HepG2 (cell line): ENCODE data around the gene AMOT. TPM values are rescaled to one million over a fixed set of nuclear protein-coding genes. Genes with fewer than 3 reads are reported as not detected.

Source experiments
- ATAC-seq: fragments of 200-7000 bp; cut with Tn5 transposase; 3 replicates; pipeline ENCODE4 v1.9.1; 2020; ENCODE audit warnings: mild to moderate bottlenecking, moderate library complexity
- BruUV-seq: library from RNA; stranded (reverse); fragments of 400-500 nt; replicated peaks from 2 replicates; lab custom pipeline; 2021; lab: Mats Ljungman, UMichigan
- CTCF ChIA-PET: fragments of 300-600 bp; formaldehyde crosslinking; extraction: SDS; loops from one replicate; lab custom pipeline; 2021; ENCODE audit warnings: low total read pairs, inconsistent platforms, low intra/inter-chr PET ratio; lab: Yijun Ruan, JAX
- POLR2A ChIA-PET: fragments of 350-600 bp; sonication (Branson Sonifier 250); formaldehyde crosslinking; loops from one replicate; lab custom pipeline; 2020; ENCODE audit warnings: antibody characterized with exemption, inconsistent platforms; lab: Yijun Ruan, JAX
- DNase-seq: peaks from one replicate; pipeline ENCODE4 v3.0.0-alpha.2; 2015; ENCODE audit warnings: low spot score
- FAIRE-seq: peaks from 3 replicates; lab custom pipeline; 2011; peaks lifted over from hg19 to GRCh38; lab: Jason Lieb, UNC
- H2AFZ ChIP-seq: one replicate; pipeline ENCODE4 v1.6.1; 2011; ENCODE audit warnings: low read length, inconsistent platforms
- H3K27ac ChIP-seq: fragments of 300-600 bp; 3 replicates; pipeline ENCODE4 v1.8.0; 2011; ENCODE audit warnings: mixed run types, mild to moderate bottlenecking, mixed read lengths, low read length, inconsistent platforms; ENCODE audit not compliant: insufficient read depth; ENCODE audit errors: extremely low read length
- H3K27me3 ChIP-seq, 2 experiments: fragments of 200-600 bp in 1 of 2; 2 replicates in 1 of 2; 3 replicates in 1 of 2; pipeline versions ENCODE4 v1.6.0 to v1.8.0; 2011; ENCODE audit warnings: low read length in 2 of 2, mild to moderate bottlenecking in 2 of 2, moderate library complexity in 2 of 2, inconsistent platforms in 1 of 2; ENCODE audit not compliant: insufficient read depth in 2 of 2, control insufficient read depth in 1 of 2
- H3K36me3 ChIP-seq, 2 experiments: fragments of 200-600 bp in 1 of 2; replicated peaks in 1 of 2; 2 replicates in 1 of 2; 3 replicates in 1 of 2; pipeline versions ENCODE4 v1.5.1 to v1.8.0; 2011; ENCODE audit warnings: low read length in 2 of 2, inconsistent platforms in 1 of 2; ENCODE audit not compliant: insufficient read depth in 2 of 2, control insufficient read depth in 1 of 2
- H3K4me1 ChIP-seq: 2 replicates; pipeline ENCODE4 v1.5.1; 2012; ENCODE audit warnings: low read length, inconsistent platforms; ENCODE audit not compliant: insufficient read depth
- H3K4me2 ChIP-seq: 2 replicates; pipeline ENCODE4 v1.6.0; 2011; ENCODE audit warnings: low read depth, low read length, inconsistent platforms
- H3K4me3 ChIP-seq, 3 experiments: fragments of 200-600 bp in 1 of 3; sonication (generic), shearing (Covaris generic) in 1 of 3; replicated peaks in 1 of 3; 2 replicates each; pipeline ENCODE4 v1.5.1; 2011 to 2016; ENCODE audit warnings: low read length in 3 of 3, inconsistent platforms in 2 of 3, low read depth in 2 of 3, mild to moderate bottlenecking in 2 of 3, control low read depth in 1 of 3, mixed read lengths in 1 of 3; ENCODE audit not compliant: insufficient read depth in 1 of 3
- H3K79me2 ChIP-seq: one replicate; pipeline ENCODE4 v1.6.1; 2011; ENCODE audit warnings: low read length, inconsistent platforms; ENCODE audit not compliant: insufficient read depth
- H3K9ac ChIP-seq: 2 replicates; pipeline ENCODE4 v1.6.0; 2011; ENCODE audit warnings: mild to moderate bottlenecking, low read depth, low read length, inconsistent platforms; ENCODE audit not compliant: insufficient read depth
- H3K9me3 ChIP-seq: 2 replicates; pipeline ENCODE4 v1.5.1; 2012; ENCODE audit warnings: mild to moderate bottlenecking, low read length
- H4K20me1 ChIP-seq: 2 replicates; pipeline ENCODE4 v1.6.0; 2011; ENCODE audit warnings: inconsistent platforms, mild to moderate bottlenecking, low read length, moderate library complexity; ENCODE audit not compliant: insufficient read depth
- AHR ChIP-seq: IDR thresholded peaks from 2 replicates; pipeline ENCODE4 v1.6.1; 2018; ENCODE audit warnings: missing genetic modification reagents, missing compliant biosample characterization
- HOXA3 ChIP-seq: sonication (generic); formaldehyde crosslinking; IDR thresholded peaks from 2 replicates; pipeline ENCODE4 v1.5.0; 2020; ENCODE audit warnings: missing genetic modification reagents
- HOXD1 ChIP-seq: sonication (generic); formaldehyde crosslinking; IDR thresholded peaks from 2 replicates; pipeline ENCODE4 v1.5.0; 2020; ENCODE audit warnings: missing genetic modification reagents
- MBD4 ChIP-seq: IDR thresholded peaks from 2 replicates; pipeline ENCODE4 v1.6.1; 2012; ENCODE audit warnings: low read length, inconsistent platforms, borderline replicate concordance
- NCOA1 ChIP-seq: sonication (generic); formaldehyde crosslinking; IDR thresholded peaks from 2 replicates; pipeline ENCODE4 v1.9.0; 2021; ENCODE audit warnings: missing genetic modification reagents
- PBX3 ChIP-seq: sonication (generic); formaldehyde crosslinking; IDR thresholded peaks from 2 replicates; pipeline ENCODE4 v1.8.1; 2023; ENCODE audit warnings: missing genetic modification reagents, inconsistent platforms, borderline replicate concordance
- PHF21A ChIP-seq: sonication (generic); formaldehyde crosslinking; IDR thresholded peaks from 2 replicates; pipeline ENCODE4 v1.5.0; 2020; ENCODE audit warnings: mild to moderate bottlenecking, missing genetic modification reagents
- RBFOX2 ChIP-seq: fragments of 200-400 bp; formaldehyde crosslinking; IDR thresholded peaks from 2 replicates; pipeline ENCODE4 v1.6.1; 2017; ENCODE audit warnings: low read depth, mild to moderate bottlenecking, low read length
- RBM39 ChIP-seq: fragments of 200-400 bp; formaldehyde crosslinking; IDR thresholded peaks from one replicate; pipeline ENCODE4 v1.6.1; 2018; ENCODE audit warnings: antibody characterized with exemption, mild to moderate bottlenecking, low read depth, low read length; ENCODE audit not compliant: poor library complexity, severe bottlenecking
- SMARCE1 ChIP-seq: fragments of 450-650 bp; IDR thresholded peaks from 2 replicates; pipeline ENCODE4 v1.6.1; 2017; ENCODE audit warnings: borderline replicate concordance
- ZNF232 ChIP-seq: sonication (generic); formaldehyde crosslinking; IDR thresholded peaks from 2 replicates; pipeline ENCODE4 v1.4.0; 2020; ENCODE audit warnings: missing genetic modification reagents, borderline replicate concordance
- ZNF24 ChIP-seq: fragments of 450-650 bp; IDR thresholded peaks from 2 replicates; pipeline ENCODE4 v1.6.1; 2017; ENCODE audit warnings: antibody characterized with exemption, mild to moderate bottlenecking
- ZNF317 ChIP-seq: sonication (generic); formaldehyde crosslinking; IDR thresholded peaks from 2 replicates; pipeline ENCODE4 v1.5.0; 2020; ENCODE audit warnings: mild to moderate bottlenecking, missing genetic modification reagents
- ZNF547 ChIP-seq: sonication (generic); formaldehyde crosslinking; IDR thresholded peaks from 2 replicates; pipeline ENCODE4 v1.5.1; 2020; ENCODE audit warnings: mild to moderate bottlenecking, missing genetic modification reagents
- ZNF597 ChIP-seq: sonication (generic); formaldehyde crosslinking; IDR thresholded peaks from 2 replicates; pipeline ENCODE4 v1.5.0; 2020; ENCODE audit warnings: missing genetic modification reagents
- ZNF616 ChIP-seq: sonication (generic); formaldehyde crosslinking; IDR thresholded peaks from 2 replicates; pipeline ENCODE4 v1.5.0; 2020; ENCODE audit warnings: low read depth, mild to moderate bottlenecking, missing genetic modification reagents
- ZNF773 ChIP-seq: sonication (generic); formaldehyde crosslinking; IDR thresholded peaks from 2 replicates; pipeline ENCODE4 v1.4.0; 2020; ENCODE audit warnings: missing genetic modification reagents, borderline replicate concordance
- ZNF780A ChIP-seq: sonication (generic); formaldehyde crosslinking; IDR thresholded peaks from 2 replicates; pipeline ENCODE4 v1.8.0; 2022; ENCODE audit warnings: mild to moderate bottlenecking, missing genetic modification reagents, moderate library complexity
- WGBS: methylation state at CpG from one replicate; pipeline ENCODE4 v1.1.6; 2017; ENCODE audit warnings: low lambda C conversion rate; 5-methylcytosine and 5-hydroxymethylcytosine counted together
- in situ Hi-C: cut with HindIII; loops from 2 replicates; pipeline ENCODE4 v1.10.0; 2017; ENCODE audit warnings: low pct_unique_long_range_greater_than_20kb; ENCODE audit not compliant: extremely low pct_ligation_motif_present
- intact Hi-C: fragments of 100-400 bp; cut with micrococcal nuclease; formaldehyde crosslinking; loops from one replicate; pipeline ENCODE4 v1.10.0; 2022; ENCODE audit not compliant: unreplicated experiment
- polyA plus RNA-seq, 8 experiments: library from polyadenylated mRNA; depleted of rRNA in 3 of 8; stranded (reverse) in 7 of 8; unstranded in 1 of 8; fragments of >200 nt; fragmentation: Illumina TruSeq in 4 of 8; extraction: Trizol in 4 of 8; gene quantifications; 2 replicates each; pipeline versions ENCODE4 v1.2.1 to v1.2.3, GENCODE V29; 2011 to 2016; ENCODE audit warnings: low read depth in 4 of 8, missing spikeins in 1 of 8, mixed read lengths in 1 of 8; ENCODE audit not compliant: insufficient read depth in 1 of 8
- total RNA-seq, 5 experiments: library from RNA; depleted of rRNA; stranded (reverse); fragments of >200 nt; fragmentation: Illumina TruSeq; extraction: Trizol; gene quantifications; 2 replicates each; pipeline ENCODE4 v1.2.3, GENCODE V29; 2016; ENCODE audit warnings: low read depth in 1 of 5

AMOT gene
- total and polyA plus RNA-seq, 2 of the 13 experiments (the other 11 are each of a cell fraction or from before 2014, with no cell fraction given): 0.13 to 0.91 TPM

GRCh38 chrX:112846187-112846586, 5.6 kb upstream of the AMOT start:
- 13% methylated on average over 3 of the region's 4 CpGs for WGBS
- no peak overlapping the region for H3K4me2 ChIP-seq
- H2AFZ ChIP-seq: no peak overlapping the region
- H3K4me1 ChIP-seq: no peaks in the 10 kb centered on the region
- no peaks in the 10 kb centered on the region for H4K20me1 ChIP-seq
- in situ Hi-C loops: no loop called here
- no peaks in the 10 kb centered on the region for H3K79me2 ChIP-seq
- no peaks in the 10 kb centered on the region for H3K36me3 ChIP-seq
- no peak overlapping the region for H3K4me3 ChIP-seq
- POLR2A ChIA-PET: no interaction called here
- no peak overlapping the region for H3K27ac ChIP-seq
- CTCF ChIA-PET: no interaction called here
- no peak for TF ChIP-seq ZNF773 (CRISPR knock-in tag)
- TF ChIP-seq PHF21A: no peak
- no peak for TF ChIP-seq ZNF780A (CRISPR knock-in tag)
- no peak for TF ChIP-seq HOXD1 (CRISPR knock-in tag)
- no peak for TF ChIP-seq ZNF24
- no peak for TF ChIP-seq RBM39
- TF ChIP-seq PBX3 (CRISPR knock-in tag): no peak
- no peak for TF ChIP-seq SMARCE1
- TF ChIP-seq ZNF597 (CRISPR knock-in tag): no peak
- TF ChIP-seq ZNF317 (CRISPR knock-in tag): no peak
- no peak for TF ChIP-seq HOXA3 (CRISPR knock-in tag)
- TF ChIP-seq AHR: no peak
- TF ChIP-seq ZNF616 (CRISPR knock-in tag): no peak
- TF ChIP-seq MBD4: no peak
- no peak for TF ChIP-seq NCOA1 (CRISPR knock-in tag)
- no peak for TF ChIP-seq ZNF547 (CRISPR knock-in tag)
- no peak for TF ChIP-seq RBFOX2
- no peak for TF ChIP-seq ZNF232 (CRISPR knock-in tag)
- TF ChIP-seq, all 625 proteins: peak for 0
- intact Hi-C loops: no loop called here
- no peak for ATAC-seq
- H3K27me3 ChIP-seq: no peaks in the 10 kb centered on the region
- DNase-seq: no peak
- H3K9ac ChIP-seq: no peak overlapping the region
- BruUV-seq: no TSS peak
- FAIRE-seq: no peak
- H3K9me3 ChIP-seq: no peaks in the 10 kb centered on the region
